ENCODE results near the gene BCKDHB.

- TF ChIP-seq, protein P1, sequence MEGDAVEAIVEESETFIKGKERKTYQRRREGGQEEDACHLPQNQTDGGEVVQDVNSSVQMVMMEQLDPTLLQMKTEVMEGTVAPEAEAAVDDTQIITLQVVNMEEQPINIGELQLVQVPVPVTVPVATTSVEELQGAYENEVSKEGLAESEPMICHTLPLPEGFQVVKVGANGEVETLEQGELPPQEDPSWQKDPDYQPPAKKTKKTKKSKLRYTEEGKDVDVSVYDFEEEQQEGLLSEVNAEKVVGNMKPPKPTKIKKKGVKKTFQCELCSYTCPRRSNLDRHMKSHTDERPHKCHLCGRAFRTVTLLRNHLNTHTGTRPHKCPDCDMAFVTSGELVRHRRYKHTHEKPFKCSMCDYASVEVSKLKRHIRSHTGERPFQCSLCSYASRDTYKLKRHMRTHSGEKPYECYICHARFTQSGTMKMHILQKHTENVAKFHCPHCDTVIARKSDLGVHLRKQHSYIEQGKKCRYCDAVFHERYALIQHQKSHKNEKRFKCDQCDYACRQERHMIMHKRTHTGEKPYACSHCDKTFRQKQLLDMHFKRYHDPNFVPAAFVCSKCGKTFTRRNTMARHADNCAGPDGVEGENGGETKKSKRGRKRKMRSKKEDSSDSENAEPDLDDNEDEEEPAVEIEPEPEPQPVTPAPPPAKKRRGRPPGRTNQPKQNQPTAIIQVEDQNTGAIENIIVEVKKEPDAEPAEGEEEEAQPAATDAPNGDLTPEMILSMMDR (IDR thresholded peaks at IDR 0.05) = no peak
- TF ChIP-seq EP300 (IDR thresholded peaks at IDR 0.05) (no peak), POLR2A (IDR thresholded peaks at IDR 0.05) (no peak), POLR2AphosphoS5 (IDR thresholded peaks at IDR 0.05) (no peak)
Observed at GRCh38 chr6:80185492-80185891, 79.0 kb downstream of the BCKDHB start.
